ENCODE results near the gene CD63.

- TF ChIP-seq CTBP1 (IDR thresholded peaks at IDR 0.05; ENCODE audit: borderline replicate concordance): no peak
- TF ChIP-seq PKNOX1 (IDR thresholded peaks at IDR 0.05): no peak
- no peak for TF ChIP-seq ARNT (IDR thresholded peaks at IDR 0.05)
- TF ChIP-seq SUZ12 (IDR thresholded peaks at IDR 0.05): no peak
- TF ChIP-seq SP1 (IDR thresholded peaks at IDR 0.05): no peak
- no peak for TF ChIP-seq BHLHE40 (IDR thresholded peaks at IDR 0.05; ENCODE audit: borderline replicate concordance)
- TF ChIP-seq NFRKB (IDR thresholded peaks at IDR 0.05): no peak
- no peak for TF ChIP-seq FOXA1 (IDR thresholded peaks at IDR 0.05)
- TF ChIP-seq LEF1 (IDR thresholded peaks at IDR 0.05; ENCODE audit: borderline replicate concordance): no peak
- TF ChIP-seq FOXM1 (IDR thresholded peaks at IDR 0.05; ENCODE audit: borderline replicate concordance): no peak
- TF ChIP-seq TARDBP (IDR thresholded peaks at IDR 0.05): no peak
- TF ChIP-seq HDGF (IDR thresholded peaks at IDR 0.05; ENCODE audit: borderline replicate concordance): no peak
Measured at GRCh38 chr12:55757701-55758100, 28.9 kb upstream of the CD63 start.
